CD4-positive, CD25-positive, alpha-beta regulatory T cell (primary cell): ENCODE data around the gene BRS3. TPM values are rescaled to one million over a fixed set of nuclear protein-coding genes. Genes with fewer than 3 reads are reported as not detected.
"Not testable (repeated sequence)": the region's sequence is repeated elsewhere in the genome, so short reads cannot be mapped to it uniquely, and the experiment has no call there.

Experiments used
- ATAC-seq, 2 donors: fragments of 150-1000 bp; cut with Tn5 transposase; one replicate each; pipeline ENCODE4 v1.10.0; 2021; ENCODE audit warnings: low read depth in 2 of 2, moderate number of reproducible peaks in 2 of 2, moderate library complexity in 1 of 2
- DNase-seq, 3 donors: peaks; one replicate each; pipeline versions ENCODE4 v3.0.0 to v3.0.0-alpha.2; 2012 to 2022; ENCODE audit warnings: mixed read lengths in 1 of 3
- H3K27ac ChIP-seq: one replicate; pipeline ENCODE4 v1.7.0; 2013; ENCODE audit warnings: mild to moderate bottlenecking, low read length; ENCODE audit not compliant: insufficient read depth, poor library complexity, severe bottlenecking
- H3K27me3 ChIP-seq: one replicate; pipeline ENCODE4 v1.7.0; 2013; ENCODE audit warnings: low read length; ENCODE audit not compliant: control insufficient read depth, insufficient read depth
- H3K36me3 ChIP-seq: one replicate; pipeline ENCODE4 v1.7.0; 2013; ENCODE audit warnings: mild to moderate bottlenecking, low read length, moderate library complexity; ENCODE audit not compliant: control insufficient read depth, insufficient read depth
- H3K4me1 ChIP-seq: 2 replicates; pipeline ENCODE4 v1.7.0; 2013; ENCODE audit warnings: mild to moderate bottlenecking, low read length; ENCODE audit not compliant: insufficient read depth, control insufficient read depth, poor library complexity, severe bottlenecking
- H3K4me3 ChIP-seq: one replicate; pipeline ENCODE4 v1.7.0; 2013; ENCODE audit warnings: low read depth, mild to moderate bottlenecking, low read length, moderate library complexity
- H3K9me3 ChIP-seq, 2 experiments: 1 replicate in 1 of 2; 2 replicates in 1 of 2; pipeline ENCODE4 v1.7.0; 2013; ENCODE audit warnings: low read length in 2 of 2, mild to moderate bottlenecking in 1 of 2, moderate library complexity in 1 of 2; ENCODE audit not compliant: control insufficient read depth in 2 of 2
- H3K27ac Mint-ChIP-seq, 3 donors: one replicate each; pipeline ENCODE4 v1.8.0; 2020 to 2022; ENCODE audit warnings: mild to moderate bottlenecking in 3 of 3, mixed read lengths in 3 of 3, moderate library complexity in 2 of 3
- H3K27me3 Mint-ChIP-seq: one replicate; pipeline ENCODE4 v1.8.0; 2022; ENCODE audit warnings: mild to moderate bottlenecking, mixed read lengths
- H3K36me3 Mint-ChIP-seq: one replicate; pipeline ENCODE4 v1.8.0; 2020; ENCODE audit warnings: mixed read lengths
- H3K4me1 Mint-ChIP-seq, 4 donors: one replicate each; pipeline ENCODE4 v1.8.0; 2020 to 2022; ENCODE audit warnings: mixed read lengths in 4 of 4, mild to moderate bottlenecking in 1 of 4
- H3K4me3 Mint-ChIP-seq, 4 donors: one replicate each; pipeline ENCODE4 v1.8.0; 2020 to 2022; ENCODE audit warnings: mild to moderate bottlenecking in 4 of 4, mixed read lengths in 4 of 4, moderate library complexity in 3 of 4
- H3K9me3 Mint-ChIP-seq, 7 donors: one replicate each; pipeline ENCODE4 v1.8.0; 2020 to 2022; ENCODE audit warnings: mixed read lengths in 7 of 7, mild to moderate bottlenecking in 3 of 7, moderate library complexity in 2 of 7
- polyA plus RNA-seq, 4 donors: library from polyadenylated mRNA; unstranded; fragments of 300-500 nt; fragmentation: Illumina TruSeq; gene quantifications; one replicate each; pipeline ENCODE4 v1.2.3, GENCODE V29; 2021
- total RNA-seq: library from RNA; stranded (reverse); gene quantifications from one replicate; pipeline ENCODE4 v1.2.3, GENCODE V29; 2022

BRS3 gene
- not detected for total RNA-seq
- polyA plus RNA-seq: not detected

GRCh38 chrX:136487647-136488046, at the start of gene BRS3:
BRS3 (plus strand) TSS chrX:136487947; CDS start chrX:136488115, 168 bp downstream.
- peaks cover 53% of the 10 kb centered on the region for H3K27me3 Mint-ChIP-seq
- H3K27ac Mint-ChIP-seq: no peak within 1 kb of the TSS

GRCh38 chrX:136438192-136438591, 49.6 kb upstream of the BRS3 start:
- Histone ChIP-seq H3K27ac (no peak overlapping the region), H3K36me3 (no peaks in the 10 kb centered on the region), H3K9me3 (no peaks in the 10 kb centered on the region), H3K27me3 (no peaks in the 10 kb centered on the region), H3K4me1 (no peaks in the 10 kb centered on the region), H3K4me3 (no peak overlapping the region)
- ATAC-seq: no peak
- no peaks in the 10 kb centered on the region for H3K4me1 Mint-ChIP-seq
- H3K27ac Mint-ChIP-seq: no peak overlapping the region
- no peaks in the 10 kb centered on the region for H3K36me3 Mint-ChIP-seq
- no peak overlapping the region for H3K4me3 Mint-ChIP-seq
- H3K9me3 Mint-ChIP-seq: peaks cover 0 to 3% (median 0%) of the 10 kb centered on the region in 7 donors
- DNase-seq: no peak
- H3K27me3 Mint-ChIP-seq: no peaks in the 10 kb centered on the region

More at GRCh38 chrX:136487647-136488046, at the start of gene BRS3:
- no peak within 1 kb of the TSS for H3K4me3 Mint-ChIP-seq
- DNase-seq (no peak), ATAC-seq (no peak)
- peaks cover 0 to 1% (median 0%) of the 10 kb centered on the region in 7 donors for H3K9me3 Mint-ChIP-seq
- peaks cover 15% of the 10 kb centered on the region for H3K27me3 ChIP-seq
- H3K27ac ChIP-seq: no peak within 1 kb of the TSS
- no peaks in the 10 kb centered on the region for H3K4me1 ChIP-seq
- no peak within 1 kb of the TSS for H3K4me3 ChIP-seq
- H3K36me3 ChIP-seq: no peaks in the 10 kb centered on the region
- no peaks in the 10 kb centered on the region for H3K9me3 ChIP-seq
- no peaks in the 10 kb centered on the region for H3K4me1 Mint-ChIP-seq
- no peaks in the 10 kb centered on the region for H3K36me3 Mint-ChIP-seq

GRCh38 chrX:136445674-136446073, 42.1 kb upstream of the BRS3 start:
- H3K36me3 Mint-ChIP-seq, DNase-seq, H3K4me3 Mint-ChIP-seq, H3K4me3 ChIP-seq, H3K27ac Mint-ChIP-seq, H3K4me1 ChIP-seq, H3K36me3 ChIP-seq, H3K27ac ChIP-seq, H3K4me1 Mint-ChIP-seq, H3K27me3 Mint-ChIP-seq, ATAC-seq, H3K9me3 ChIP-seq, H3K9me3 Mint-ChIP-seq, H3K27me3 ChIP-seq: not testable (repeated sequence)

DNA sequence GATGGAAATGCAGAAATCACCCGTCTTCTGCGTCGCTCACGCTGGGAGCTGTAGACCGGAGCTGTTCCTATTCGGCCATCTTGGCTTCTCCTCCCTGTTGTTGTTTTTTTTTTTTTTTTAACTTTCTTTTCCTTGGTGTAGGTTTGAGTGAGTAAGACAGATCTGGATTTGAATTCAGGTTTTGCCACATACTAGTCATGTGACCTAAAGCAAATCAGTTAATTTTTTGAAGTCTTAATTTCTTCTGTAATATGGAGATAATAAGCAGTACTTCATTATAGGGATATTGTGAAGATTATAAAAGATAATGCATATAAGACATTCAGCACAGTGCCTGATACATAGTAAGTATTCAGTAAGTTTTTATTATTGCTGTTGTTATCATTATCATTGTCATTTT, 41.5 kb upstream of the BRS3 start:
- no peak for ATAC-seq
- DNase-seq: no peak
- no peaks in the 10 kb centered on the region for H3K27me3 ChIP-seq
- no peak overlapping the region for H3K27ac ChIP-seq
- Mint-ChIP-seq H3K4me3 (no peak overlapping the region), H3K4me1 (no peaks in the 10 kb centered on the region), H3K27me3 (no peaks in the 10 kb centered on the region), H3K36me3 (no peaks in the 10 kb centered on the region), H3K9me3 (no peaks in the 10 kb centered on the region), H3K27ac (no peak overlapping the region)
- H3K36me3 ChIP-seq: no peaks in the 10 kb centered on the region
- H3K4me1 ChIP-seq: no peaks in the 10 kb centered on the region
- H3K9me3 ChIP-seq: no peaks in the 10 kb centered on the region
- no peak overlapping the region for H3K4me3 ChIP-seq

DNA sequence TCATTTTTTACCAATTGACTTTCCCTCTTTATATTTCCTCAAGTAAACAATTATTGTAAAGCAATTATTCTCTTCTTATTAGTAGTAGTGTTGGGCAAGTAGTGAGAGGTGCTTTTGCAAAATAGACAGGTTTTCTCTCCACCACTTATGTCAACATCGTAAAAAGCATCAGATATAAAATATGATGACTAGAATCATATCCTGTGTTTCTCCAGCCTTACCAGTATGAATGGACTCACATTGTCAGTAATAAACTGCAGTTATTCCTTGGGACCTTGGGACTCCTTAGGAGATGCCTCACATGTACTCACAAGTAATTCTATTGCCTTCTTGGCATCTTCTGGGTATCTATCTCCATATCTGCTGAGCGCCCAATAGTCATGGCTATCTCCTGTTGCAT, 40.4 kb upstream of the BRS3 start:
- Histone ChIP-seq H3K27me3 (no peaks in the 10 kb centered on the region), H3K36me3 (no peaks in the 10 kb centered on the region), H3K4me1 (no peaks in the 10 kb centered on the region), H3K27ac (no peak overlapping the region), H3K4me3 (no peak overlapping the region), H3K9me3 (no peaks in the 10 kb centered on the region)
- Mint-ChIP-seq H3K9me3 (no peaks in the 10 kb centered on the region), H3K27ac (no peak overlapping the region), H3K36me3 (no peaks in the 10 kb centered on the region), H3K4me1 (no peaks in the 10 kb centered on the region), H3K4me3 (no peak overlapping the region), H3K27me3 (no peaks in the 10 kb centered on the region)
- ATAC-seq: no peak
- no peak for DNase-seq

DNA sequence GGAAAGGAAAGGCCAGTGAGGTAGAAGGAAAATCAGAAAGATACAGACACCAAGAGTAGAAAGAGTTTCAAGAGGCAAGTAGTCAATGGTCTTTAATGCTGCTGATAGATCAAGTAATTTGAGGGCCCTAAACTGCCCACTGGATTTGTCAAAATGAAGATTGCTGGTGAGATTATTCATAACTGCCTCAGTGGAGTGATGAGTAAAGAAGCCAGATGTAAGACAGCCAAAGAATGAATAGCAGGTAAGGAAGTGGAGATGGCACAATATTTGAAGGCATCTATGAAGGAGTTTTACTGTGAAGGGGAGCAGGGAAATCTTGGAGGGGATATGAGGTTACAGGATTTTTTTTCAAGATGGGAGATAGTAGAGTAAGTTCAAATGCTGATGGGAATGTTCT, 39.8 kb upstream of the BRS3 start:
- no peaks in the 10 kb centered on the region for H3K4me1 Mint-ChIP-seq
- H3K9me3 Mint-ChIP-seq: no peaks in the 10 kb centered on the region
- H3K9me3 ChIP-seq: no peaks in the 10 kb centered on the region
- no peak for ATAC-seq
- no peaks in the 10 kb centered on the region for H3K27me3 Mint-ChIP-seq
- H3K27ac ChIP-seq: no peak overlapping the region
- no peak overlapping the region for H3K4me3 ChIP-seq
- H3K36me3 Mint-ChIP-seq: no peaks in the 10 kb centered on the region
- H3K36me3 ChIP-seq: no peaks in the 10 kb centered on the region
- no peaks in the 10 kb centered on the region for H3K4me1 ChIP-seq
- H3K27ac Mint-ChIP-seq: no peak overlapping the region
- no peaks in the 10 kb centered on the region for H3K27me3 ChIP-seq
- DNase-seq: no peak
- no peak overlapping the region for H3K4me3 Mint-ChIP-seq

GRCh38 chrX:136450050-136450830, 37.5 kb upstream of the BRS3 start:
- no peaks in the 10 kb centered on the region for H3K27me3 ChIP-seq
- no peaks in the 10 kb centered on the region for H3K9me3 ChIP-seq
- Mint-ChIP-seq H3K27me3 (no peaks in the 10 kb centered on the region), H3K36me3 (no peaks in the 10 kb centered on the region), H3K27ac (no peak overlapping the region), H3K4me1 (no peaks in the 10 kb centered on the region), H3K9me3 (no peaks in the 10 kb centered on the region), H3K4me3 (no peak overlapping the region)
- no peaks in the 10 kb centered on the region for H3K36me3 ChIP-seq
- H3K4me1 ChIP-seq: no peaks in the 10 kb centered on the region
- no peak overlapping the region for H3K4me3 ChIP-seq
- DNase-seq (no peak), ATAC-seq (no peak)
- H3K27ac ChIP-seq: no peak overlapping the region

GRCh38 chrX:136452614-136453013, 35.1 kb upstream of the BRS3 start:
- no peaks in the 10 kb centered on the region for H3K27me3 ChIP-seq
- no peak for ATAC-seq
- no peaks in the 10 kb centered on the region for H3K4me1 ChIP-seq
- Mint-ChIP-seq H3K4me3 (no peak overlapping the region), H3K9me3 (no peaks in the 10 kb centered on the region), H3K4me1 (no peaks in the 10 kb centered on the region), H3K27me3 (no peaks in the 10 kb centered on the region), H3K36me3 (no peaks in the 10 kb centered on the region), H3K27ac (no peak overlapping the region)
- no peaks in the 10 kb centered on the region for H3K36me3 ChIP-seq
- no peak for DNase-seq
- H3K27ac ChIP-seq: no peak overlapping the region
- no peaks in the 10 kb centered on the region for H3K9me3 ChIP-seq
- no peak overlapping the region for H3K4me3 ChIP-seq
